HepG2 (cell line): Measurements from ENCODE around the gene HMGN4. TPM values are rescaled to one million over a fixed set of nuclear protein-coding genes. Genes with fewer than 3 reads are reported as not detected.

ENCODE experiments used
- ELF4 ChIP-seq: sonication (generic); formaldehyde crosslinking; IDR thresholded peaks from 2 replicates; pipeline ENCODE4 v1.5.0; 2020; ENCODE audit warnings: missing genetic modification reagents, mild to moderate bottlenecking, moderate library complexity, borderline replicate concordance
- FOXA1 ChIP-seq, 2 experiments: fragments of 450-650 bp in 1 of 2; sonication (generic) in 1 of 2; formaldehyde crosslinking in 1 of 2; IDR thresholded peaks; 2 replicates each; pipeline versions ENCODE4 v1.4.0 to v1.6.1; 2016 to 2020; ENCODE audit warnings: missing genetic modification reagents in 1 of 2
- HOXD1 ChIP-seq: sonication (generic); formaldehyde crosslinking; IDR thresholded peaks from 2 replicates; pipeline ENCODE4 v1.5.0; 2020; ENCODE audit warnings: missing genetic modification reagents
- KDM6A ChIP-seq: IDR thresholded peaks from 2 replicates; pipeline ENCODE4 v1.6.1; 2016; ENCODE audit warnings: low read depth
- KMT2B ChIP-seq: IDR thresholded peaks from 2 replicates; pipeline ENCODE4 v1.6.1; 2016; ENCODE audit warnings: missing genetic modification reagents, missing compliant biosample characterization
- NFKBIZ ChIP-seq: IDR thresholded peaks from 2 replicates; pipeline ENCODE4 v1.6.1; 2018; ENCODE audit warnings: missing genetic modification reagents, missing compliant biosample characterization
- NR2C2 ChIP-seq: sonication (generic); formaldehyde crosslinking; IDR thresholded peaks from 2 replicates; pipeline ENCODE4 v1.4.0; 2020; ENCODE audit warnings: missing genetic modification reagents, mild to moderate bottlenecking, moderate library complexity, borderline replicate concordance
- SP2 ChIP-seq: sonication (generic); formaldehyde crosslinking; IDR thresholded peaks from 2 replicates; pipeline ENCODE4 v1.5.1; 2020; ENCODE audit warnings: mild to moderate bottlenecking, missing genetic modification reagents
- SRF ChIP-seq: IDR thresholded peaks from 2 replicates; pipeline ENCODE4 v1.6.1; 2011; ENCODE audit warnings: mild to moderate bottlenecking, low read depth, low read length, moderate library complexity
- YEATS4 ChIP-seq: sonication (generic); formaldehyde crosslinking; IDR thresholded peaks from 2 replicates; pipeline ENCODE4 v1.4.0; 2020; ENCODE audit warnings: missing genetic modification reagents, borderline replicate concordance
- ZBTB46 ChIP-seq: sonication (generic); formaldehyde crosslinking; IDR thresholded peaks from 2 replicates; pipeline ENCODE4 v1.4.0; 2020; ENCODE audit warnings: mild to moderate bottlenecking, missing genetic modification reagents, borderline replicate concordance
- ZFP82 ChIP-seq: sonication (generic); formaldehyde crosslinking; IDR thresholded peaks from 2 replicates; pipeline ENCODE4 v1.5.1; 2020; ENCODE audit warnings: mild to moderate bottlenecking, missing genetic modification reagents, borderline replicate concordance
- ZNF138 ChIP-seq: sonication (generic); formaldehyde crosslinking; IDR thresholded peaks from 2 replicates; pipeline ENCODE4 v1.5.0; 2020; ENCODE audit warnings: mild to moderate bottlenecking, low read depth, missing genetic modification reagents
- ZNF205 ChIP-seq: IDR thresholded peaks from 2 replicates; pipeline ENCODE4 v1.6.1; 2018; ENCODE audit warnings: missing biosample characterization, missing genetic modification reagents
- ZNF510 ChIP-seq: sonication (generic); formaldehyde crosslinking; IDR thresholded peaks from 2 replicates; pipeline ENCODE4 v1.4.0; 2020; ENCODE audit warnings: low read depth, mild to moderate bottlenecking, missing genetic modification reagents
- ZNF598 ChIP-seq: sonication (generic); formaldehyde crosslinking; IDR thresholded peaks from 2 replicates; pipeline ENCODE4 v1.5.1; 2020; ENCODE audit warnings: mild to moderate bottlenecking, missing genetic modification reagents, borderline replicate concordance
- ZNF772 ChIP-seq: sonication (generic); formaldehyde crosslinking; IDR thresholded peaks from 2 replicates; pipeline ENCODE4 v1.5.0; 2020; ENCODE audit warnings: mild to moderate bottlenecking, missing genetic modification reagents
- ZNF883 ChIP-seq: sonication (generic); formaldehyde crosslinking; IDR thresholded peaks from 2 replicates; pipeline ENCODE4 v1.5.1; 2020; ENCODE audit warnings: mild to moderate bottlenecking, missing genetic modification reagents; ENCODE audit errors: not compliant biosample characterization
- ZSCAN20 ChIP-seq: sonication (generic); formaldehyde crosslinking; IDR thresholded peaks from 2 replicates; pipeline ENCODE4 v1.4.0; 2020; ENCODE audit warnings: missing genetic modification reagents, mild to moderate bottlenecking, borderline replicate concordance
- polyA plus RNA-seq, 8 experiments: library from polyadenylated mRNA; depleted of rRNA in 3 of 8; stranded (reverse) in 7 of 8; unstranded in 1 of 8; fragments of >200 nt; fragmentation: Illumina TruSeq in 4 of 8; extraction: Trizol in 4 of 8; gene quantifications; 2 replicates each; pipeline versions ENCODE4 v1.2.1 to v1.2.3, GENCODE V29; 2011 to 2016; ENCODE audit warnings: low read depth in 4 of 8, missing spikeins in 1 of 8, mixed read lengths in 1 of 8; ENCODE audit not compliant: insufficient read depth in 1 of 8
- total RNA-seq, 5 experiments: library from RNA; depleted of rRNA; stranded (reverse); fragments of >200 nt; fragmentation: Illumina TruSeq; extraction: Trizol; gene quantifications; 2 replicates each; pipeline ENCODE4 v1.2.3, GENCODE V29; 2016; ENCODE audit warnings: low read depth in 1 of 5
- TF ChIP-seq, protein P1 (sequence below): sonication (generic); formaldehyde crosslinking; IDR thresholded peaks from 2 replicates; pipeline ENCODE4 v1.5.0; 2020; ENCODE audit warnings: missing genetic modification reagents, mild to moderate bottlenecking, borderline replicate concordance
- TF ChIP-seq, protein P2 (sequence below): sonication (generic); formaldehyde crosslinking; IDR thresholded peaks from 2 replicates; pipeline ENCODE4 v1.8.0; 2022; ENCODE audit warnings: mild to moderate bottlenecking, missing genetic modification reagents; ENCODE audit not compliant: insufficient replicate concordance
- TF ChIP-seq, protein P3 (sequence below): sonication (generic); formaldehyde crosslinking; IDR thresholded peaks from 2 replicates; pipeline ENCODE4 v1.4.0; 2020; ENCODE audit warnings: missing genetic modification reagents, mild to moderate bottlenecking, borderline replicate concordance

HMGN4 gene
- total and polyA plus RNA-seq, 2 of the 13 experiments (the other 11 are each of a cell fraction or from before 2014, with no cell fraction given): 39.9 to 52.1 TPM

DNA sequence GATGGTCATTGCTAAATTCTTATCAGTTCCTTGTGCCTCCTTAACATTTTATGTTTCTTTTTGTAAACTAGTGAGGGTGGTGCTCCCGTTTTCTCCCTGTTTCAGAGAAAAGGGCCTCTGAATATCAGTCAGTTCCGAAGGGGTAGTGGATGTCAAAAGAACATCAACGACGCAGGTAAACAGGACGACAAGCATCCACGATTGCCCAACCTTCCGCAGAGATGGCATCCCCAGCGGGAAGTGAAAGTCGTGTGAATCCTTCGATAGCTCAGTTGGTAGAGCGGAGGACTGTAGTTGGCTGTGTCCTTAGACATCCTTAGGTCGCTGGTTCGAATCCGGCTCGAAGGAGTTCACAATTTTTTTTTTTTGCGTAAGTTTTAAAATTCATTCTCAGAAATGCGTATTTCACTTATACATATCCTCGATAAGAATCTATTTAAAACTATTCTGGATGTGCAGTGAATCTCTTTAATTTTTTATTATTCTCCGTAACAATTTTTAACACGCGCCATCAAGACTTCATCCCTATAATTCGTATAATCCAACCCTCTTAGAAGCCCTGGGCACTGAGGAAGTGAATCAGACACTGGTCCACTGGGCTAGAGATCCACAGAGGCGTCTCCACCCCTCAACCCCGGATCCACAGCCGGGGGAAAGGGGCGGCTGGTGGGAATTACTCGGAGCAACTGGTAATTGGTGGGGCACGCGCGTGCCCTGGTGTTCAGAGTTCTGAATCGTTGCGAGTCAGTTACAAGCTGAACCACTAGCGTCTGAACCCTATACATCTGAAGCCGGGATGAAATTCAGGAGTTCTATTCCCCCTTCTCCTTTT lies 30.7 kb downstream of the HMGN4 start (continued):
- peak; percentile 94 for TF ChIP-seq ZNF205 (CRISPR knock-in tag)
- TF ChIP-seq ZNF883: peak; percentile 67
- no peak for TF ChIP-seq ELF4 (CRISPR knock-in tag)
- TF ChIP-seq NFKBIZ (CRISPR knock-in tag): peak; percentile 50; the same call in 1 of the 2 replicates
- TF ChIP-seq HOXD1 (CRISPR knock-in tag): no peak
- TF ChIP-seq, protein P1, sequence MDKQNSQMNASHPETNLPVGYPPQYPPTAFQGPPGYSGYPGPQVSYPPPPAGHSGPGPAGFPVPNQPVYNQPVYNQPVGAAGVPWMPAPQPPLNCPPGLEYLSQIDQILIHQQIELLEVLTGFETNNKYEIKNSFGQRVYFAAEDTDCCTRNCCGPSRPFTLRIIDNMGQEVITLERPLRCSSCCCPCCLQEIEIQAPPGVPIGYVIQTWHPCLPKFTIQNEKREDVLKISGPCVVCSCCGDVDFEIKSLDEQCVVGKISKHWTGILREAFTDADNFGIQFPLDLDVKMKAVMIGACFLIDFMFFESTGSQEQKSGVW (CRISPR knock-in tag): no peak
- TF ChIP-seq ZNF598: no peak
- no peak for TF ChIP-seq ZBTB46 (CRISPR knock-in tag)
- no peak for TF ChIP-seq SP2 (CRISPR knock-in tag)
- TF ChIP-seq YEATS4 (CRISPR knock-in tag): no peak
- no peak for TF ChIP-seq ZNF138 (CRISPR knock-in tag)
- TF ChIP-seq, protein P2, sequence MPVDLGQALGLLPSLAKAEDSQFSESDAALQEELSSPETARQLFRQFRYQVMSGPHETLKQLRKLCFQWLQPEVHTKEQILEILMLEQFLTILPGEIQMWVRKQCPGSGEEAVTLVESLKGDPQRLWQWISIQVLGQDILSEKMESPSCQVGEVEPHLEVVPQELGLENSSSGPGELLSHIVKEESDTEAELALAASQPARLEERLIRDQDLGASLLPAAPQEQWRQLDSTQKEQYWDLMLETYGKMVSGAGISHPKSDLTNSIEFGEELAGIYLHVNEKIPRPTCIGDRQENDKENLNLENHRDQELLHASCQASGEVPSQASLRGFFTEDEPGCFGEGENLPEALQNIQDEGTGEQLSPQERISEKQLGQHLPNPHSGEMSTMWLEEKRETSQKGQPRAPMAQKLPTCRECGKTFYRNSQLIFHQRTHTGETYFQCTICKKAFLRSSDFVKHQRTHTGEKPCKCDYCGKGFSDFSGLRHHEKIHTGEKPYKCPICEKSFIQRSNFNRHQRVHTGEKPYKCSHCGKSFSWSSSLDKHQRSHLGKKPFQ (CRISPR knock-in tag): no peak
- peak; percentile 81 for TF ChIP-seq ZNF772 (CRISPR knock-in tag)
- TF ChIP-seq ZFP82 (CRISPR knock-in tag): no peak
- no peak; the same call in 1 of the 2 replicates for TF ChIP-seq SRF
- no peak for TF ChIP-seq FOXA1 (IDR thresholded peaks at IDR 0.05)
- peak; percentile 94 for TF ChIP-seq FOXA1 (CRISPR knock-in tag; IDR thresholded peaks at IDR 0.05)
- no peak for TF ChIP-seq ZNF510 (CRISPR knock-in tag)
- no peak for TF ChIP-seq ZSCAN20 (CRISPR knock-in tag)
- TF ChIP-seq NR2C2 (CRISPR knock-in tag): no peak
- TF ChIP-seq, protein P3, sequence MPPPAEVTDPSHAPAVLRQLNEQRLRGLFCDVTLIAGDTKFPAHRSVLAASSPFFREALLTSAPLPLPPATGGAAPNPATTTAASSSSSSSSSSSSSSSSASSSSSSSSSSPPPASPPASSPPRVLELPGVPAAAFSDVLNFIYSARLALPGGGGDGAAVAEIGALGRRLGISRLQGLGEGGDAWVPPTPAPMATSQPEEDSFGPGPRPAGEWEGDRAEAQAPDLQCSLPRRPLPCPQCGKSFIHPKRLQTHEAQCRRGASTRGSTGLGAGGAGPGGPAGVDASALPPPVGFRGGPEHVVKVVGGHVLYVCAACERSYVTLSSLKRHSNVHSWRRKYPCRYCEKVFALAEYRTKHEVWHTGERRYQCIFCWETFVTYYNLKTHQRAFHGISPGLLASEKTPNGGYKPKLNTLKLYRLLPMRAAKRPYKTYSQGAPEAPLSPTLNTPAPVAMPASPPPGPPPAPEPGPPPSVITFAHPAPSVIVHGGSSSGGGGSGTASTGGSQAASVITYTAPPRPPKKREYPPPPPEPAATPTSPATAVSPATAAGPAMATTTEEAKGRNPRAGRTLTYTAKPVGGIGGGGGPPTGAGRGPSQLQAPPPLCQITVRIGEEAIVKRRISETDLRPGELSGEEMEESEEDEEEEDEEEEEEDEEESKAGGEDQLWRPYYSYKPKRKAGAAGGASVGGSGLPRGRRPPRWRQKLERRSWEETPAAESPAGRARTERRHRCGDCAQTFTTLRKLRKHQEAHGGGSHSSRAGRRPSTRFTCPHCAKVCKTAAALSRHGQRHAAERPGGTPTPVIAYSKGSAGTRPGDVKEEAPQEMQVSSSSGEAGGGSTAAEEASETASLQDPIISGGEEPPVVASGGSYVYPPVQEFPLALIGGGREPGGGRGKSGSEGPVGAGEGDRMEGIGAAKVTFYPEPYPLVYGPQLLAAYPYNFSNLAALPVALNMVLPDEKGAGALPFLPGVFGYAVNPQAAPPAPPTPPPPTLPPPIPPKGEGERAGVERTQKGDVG: no peak
- peak; percentile 92 for TF ChIP-seq KMT2B (CRISPR knock-in tag)
- no peak for TF ChIP-seq KDM6A
